Activated naive CD4-positive, alpha-beta T cell treated with anti-CD3 and anti-CD28 coated beads, Interleukin-2, amount 10 ng/mL, durations not matched to agents 5 hours and 36 hours (primary cell): ENCODE data around the gene RTCB. TPM values are rescaled to one million over a fixed set of nuclear protein-coding genes. Genes with fewer than 3 reads are reported as not detected.

Source experiments
- total RNA-seq, 2 experiments: library from RNA; stranded (reverse); gene quantifications; one replicate each; pipeline ENCODE4 v1.2.3, GENCODE V29; 2021

RTCB gene
- 10 to 100 TPM; 45.6 to 46.5 TPM for total RNA-seq

DNA sequence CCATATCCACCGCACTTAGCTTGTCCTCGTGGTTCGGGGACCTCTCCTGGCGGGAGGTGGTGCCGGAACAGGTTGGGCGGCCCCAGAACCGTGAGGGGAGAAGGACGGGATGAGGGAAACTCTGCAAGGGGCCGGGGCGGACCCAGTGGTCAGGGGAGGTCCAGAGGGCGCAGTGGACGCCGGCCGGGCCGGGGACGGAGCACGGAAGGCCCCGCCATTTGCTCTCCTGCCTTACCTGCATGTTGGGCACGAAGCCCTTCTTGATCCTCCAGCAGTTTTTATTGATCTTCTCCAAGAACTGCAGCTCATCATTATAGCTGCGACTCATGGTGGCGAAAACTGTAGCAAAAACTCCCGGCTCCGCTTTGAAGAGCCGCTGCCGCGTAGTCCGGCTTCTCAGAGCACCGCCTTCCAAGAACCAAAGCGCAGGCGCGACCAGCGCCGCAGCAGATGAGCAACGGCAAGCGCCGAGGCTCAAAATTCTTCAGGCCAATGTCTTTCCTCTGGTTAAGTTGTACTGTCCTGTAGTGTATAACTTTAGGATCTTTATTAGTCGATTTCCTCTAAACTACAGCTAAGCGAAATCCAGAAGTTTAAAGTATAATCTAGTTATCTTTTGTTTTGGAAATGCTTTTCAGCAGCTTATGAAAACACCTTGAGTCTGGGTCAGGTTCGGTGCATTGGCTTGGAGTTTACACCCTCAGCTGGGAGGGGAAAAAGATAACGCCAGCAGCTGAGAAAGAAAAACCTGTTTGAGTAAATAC, at the start of gene RTCB:
RTCB (minus strand) TSS at position 419 of the 764 bp plus-strand sequence; CDS start at position 328, 91 bp downstream.

DNA sequence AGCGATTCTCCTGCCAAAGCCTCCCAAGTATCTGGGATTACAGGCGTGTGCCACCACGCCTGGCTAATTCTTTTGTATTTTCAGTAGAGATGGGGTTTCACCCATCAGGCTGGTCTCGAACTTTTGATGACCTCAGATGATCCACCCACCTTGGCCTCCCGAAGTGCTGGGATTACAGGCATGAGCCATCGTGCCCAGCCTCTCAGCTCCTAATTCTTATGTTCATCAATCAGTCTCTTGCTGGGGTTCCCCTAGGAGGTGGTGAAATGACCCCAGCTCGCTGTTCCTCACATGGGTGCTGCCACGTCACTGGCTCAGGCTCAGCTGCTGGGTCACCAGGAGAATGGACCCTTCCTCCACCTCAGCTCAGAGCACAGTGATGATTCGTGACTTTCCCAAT, 54.5 kb downstream of the RTCB start, which contains the start of gene RFPL3:
RFPL3 (plus strand) TSS at position 301 of the 400 bp plus-strand sequence. CDS start 205 bp downstream, outside the sequence.

Other genes starting within 250 kb of the RTCB start
- gene RFPL2, start 207.2 kb downstream of the RTCB start, total RNA-seq, result under 1 TPM; 0.31 to 0.50 TPM
- not detected for gene SLC5A4, start 156.9 kb downstream of the RTCB start, total RNA-seq
- gene RFPL3, start 54.4 kb downstream of the RTCB start, total RNA-seq, result not detected
- gene BPIFC, start 52.2 kb upstream of the RTCB start, total RNA-seq, result not detected
- gene FBXO7, start 62.6 kb upstream of the RTCB start, total RNA-seq, result 10 to 100 TPM; 90.3 to 92.4 TPM